ENCODE data around the gene C16orf78. TPM values are rescaled to one million over a fixed set of nuclear protein-coding genes. Genes with fewer than 3 reads are reported as not detected.

Gene C16orf78
- total and polyA plus RNA-seq, 2 donors (not counting 1 experiment from before 2014, with no cell fraction given): not detected

DNA sequence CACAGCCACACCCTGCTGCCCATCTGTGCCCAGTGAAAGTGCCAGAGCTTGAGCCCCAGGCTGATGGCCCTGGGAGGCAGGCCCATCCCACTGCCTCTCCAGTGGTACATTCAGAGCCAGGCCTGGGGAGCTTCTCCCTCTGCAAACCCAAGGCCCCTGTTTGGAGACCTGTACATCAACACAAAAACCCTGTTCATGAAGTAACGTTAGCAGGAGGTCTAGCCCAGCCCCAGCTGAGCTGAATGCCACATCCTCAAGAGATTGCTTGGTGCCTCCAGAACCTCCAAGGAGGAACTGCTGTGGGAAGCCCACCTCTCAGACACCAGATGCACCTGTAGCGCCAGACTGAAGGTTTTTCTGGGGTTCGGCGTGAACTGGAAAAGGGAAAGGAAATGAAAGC is 31.5 kb downstream of the C16orf78 start:
- H3K27ac ChIP-seq (ENCODE audit: low read length in 2 of 2): no peak overlapping the region
- no peak for DNase-seq
- no peak overlapping the region for H3K4me2 ChIP-seq (replicated peaks; ENCODE audit: low read depth, low read length, poor library complexity, severe bottlenecking)
- peaks cover 3% of the 10 kb centered on the region for H3K9me3 Mint-ChIP-seq (ENCODE audit: insufficient read depth)
- no peak overlapping the region for H3K4me3 ChIP-seq (ENCODE audit: control extremely low read depth in 1 of 5, extremely low read depth in 1 of 5, insufficient read depth in 1 of 5, low read depth in 2 of 5, low read length in 4 of 5)
- TF ChIP-seq, protein P1, sequence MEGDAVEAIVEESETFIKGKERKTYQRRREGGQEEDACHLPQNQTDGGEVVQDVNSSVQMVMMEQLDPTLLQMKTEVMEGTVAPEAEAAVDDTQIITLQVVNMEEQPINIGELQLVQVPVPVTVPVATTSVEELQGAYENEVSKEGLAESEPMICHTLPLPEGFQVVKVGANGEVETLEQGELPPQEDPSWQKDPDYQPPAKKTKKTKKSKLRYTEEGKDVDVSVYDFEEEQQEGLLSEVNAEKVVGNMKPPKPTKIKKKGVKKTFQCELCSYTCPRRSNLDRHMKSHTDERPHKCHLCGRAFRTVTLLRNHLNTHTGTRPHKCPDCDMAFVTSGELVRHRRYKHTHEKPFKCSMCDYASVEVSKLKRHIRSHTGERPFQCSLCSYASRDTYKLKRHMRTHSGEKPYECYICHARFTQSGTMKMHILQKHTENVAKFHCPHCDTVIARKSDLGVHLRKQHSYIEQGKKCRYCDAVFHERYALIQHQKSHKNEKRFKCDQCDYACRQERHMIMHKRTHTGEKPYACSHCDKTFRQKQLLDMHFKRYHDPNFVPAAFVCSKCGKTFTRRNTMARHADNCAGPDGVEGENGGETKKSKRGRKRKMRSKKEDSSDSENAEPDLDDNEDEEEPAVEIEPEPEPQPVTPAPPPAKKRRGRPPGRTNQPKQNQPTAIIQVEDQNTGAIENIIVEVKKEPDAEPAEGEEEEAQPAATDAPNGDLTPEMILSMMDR (IDR thresholded peaks at IDR 0.05): no peak
- TF ChIP-seq EZH2 (IDR thresholded peaks at IDR 0.05; ENCODE audit: borderline replicate concordance, insufficient read depth, low read depth, low read length, poor library complexity, severe bottlenecking): no peak
- peaks cover under 1 to 12% of the 10 kb centered on the region in 2 donors for H3K4me1 ChIP-seq (ENCODE audit: control insufficient read depth in 2 of 2, insufficient read depth in 2 of 2, low read length in 2 of 2)
- H3K27me3 Mint-ChIP-seq: peaks cover 29% of the 10 kb centered on the region
- no peaks in the 10 kb centered on the region for H4K20me1 ChIP-seq (ENCODE audit: control insufficient read depth, insufficient read depth, low read length, poor library complexity, severe bottlenecking)
- H3K27ac Mint-ChIP-seq: no peak overlapping the region
- H3K9me3 ChIP-seq (ENCODE audit: control extremely low read depth in 1 of 3, control insufficient read depth in 2 of 3, insufficient read depth in 1 of 3, low read length in 2 of 3): peaks cover 0 to 8% (median 4%) of the 10 kb centered on the region in 3 donors
- H3K79me2 ChIP-seq (ENCODE audit: control insufficient read depth, insufficient read depth, low read length): no peaks in the 10 kb centered on the region
- H3K27me3 ChIP-seq (replicated peaks in 1 of 4; ENCODE audit: control extremely low read depth in 1 of 4, control insufficient read depth in 3 of 4, insufficient read depth in 4 of 4, low read length in 3 of 4): peaks cover 0 to 10% (median 0%) of the 10 kb centered on the region in 4 experiments
- no peaks in the 10 kb centered on the region for H3K36me3 ChIP-seq (replicated peaks in 1 of 2; ENCODE audit: control extremely low read depth in 1 of 2, control insufficient read depth in 1 of 2, extremely low read depth in 1 of 2, insufficient read depth in 2 of 2, low read length in 1 of 2)
- H3K4me3 Mint-ChIP-seq: no peak overlapping the region
- ChIA-PET CTCF (no interaction called here), POLR2A (no interaction called here)
- H3K9ac ChIP-seq (ENCODE audit: low read length): no peak overlapping the region
- ATAC-seq (ENCODE audit: low read depth): no peak
- intact Hi-C loops (cut with micrococcal nuclease): no loop called here
- peaks cover 6% of the 10 kb centered on the region for H3K4me1 Mint-ChIP-seq
- no peak overlapping the region for H2AFZ ChIP-seq (ENCODE audit: insufficient read depth, low read depth, low read length, poor library complexity, severe bottlenecking)
- WGBS (ENCODE audit: insufficient coverage): 72% methylated on average over 4 of the region's 4 CpGs

DNA sequence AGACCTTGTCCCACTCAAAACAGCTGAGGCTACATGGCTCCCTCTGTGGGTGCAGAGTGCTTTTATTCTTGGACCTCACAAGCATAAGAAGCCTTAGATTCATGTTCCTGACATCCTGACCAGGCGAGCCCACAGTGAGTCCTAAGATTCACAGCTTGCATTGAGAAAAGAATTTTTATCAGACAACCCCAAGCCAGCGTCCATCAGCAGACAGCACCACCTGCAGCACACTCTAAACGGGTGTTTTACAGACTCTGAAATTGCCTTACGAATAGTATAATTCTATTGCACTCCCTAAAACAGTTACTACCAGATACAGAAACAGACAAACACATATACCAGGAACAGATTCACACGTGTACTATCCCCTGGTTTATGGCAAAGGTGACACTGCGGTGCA is 31.9 kb downstream of the C16orf78 start:
- peaks cover 0 to 9% of the 10 kb centered on the region in 2 donors for H3K4me1 ChIP-seq (ENCODE audit: control insufficient read depth in 2 of 2, insufficient read depth in 2 of 2, low read length in 2 of 2)
- no peak overlapping the region for H3K27ac Mint-ChIP-seq
- no peaks in the 10 kb centered on the region for H3K79me2 ChIP-seq (ENCODE audit: control insufficient read depth, insufficient read depth, low read length)
- ChIA-PET CTCF (no interaction called here), POLR2A (no interaction called here)
- H3K4me3 ChIP-seq (ENCODE audit: control extremely low read depth in 1 of 5, extremely low read depth in 1 of 5, insufficient read depth in 1 of 5, low read depth in 2 of 5, low read length in 4 of 5): no peak overlapping the region
- no peak overlapping the region for H3K27ac ChIP-seq (ENCODE audit: low read length in 2 of 2)
- peaks cover 4% of the 10 kb centered on the region for H3K4me1 Mint-ChIP-seq
- no peaks in the 10 kb centered on the region for H4K20me1 ChIP-seq (ENCODE audit: control insufficient read depth, insufficient read depth, low read length, poor library complexity, severe bottlenecking)
- peaks cover 0 to 10% (median 0%) of the 10 kb centered on the region in 4 experiments for H3K27me3 ChIP-seq (replicated peaks in 1 of 4; ENCODE audit: control extremely low read depth in 1 of 4, control insufficient read depth in 3 of 4, insufficient read depth in 4 of 4, low read length in 3 of 4)
- peaks cover 33% of the 10 kb centered on the region for H3K27me3 Mint-ChIP-seq
- 67% methylated on average over 2 of the region's 6 CpGs for WGBS (ENCODE audit: insufficient coverage)
- H3K9ac ChIP-seq (ENCODE audit: low read length): no peak overlapping the region
- ATAC-seq (ENCODE audit: low read depth): no peak
- TF ChIP-seq, protein P1 (IDR thresholded peaks at IDR 0.05): no peak
- TF ChIP-seq EZH2 (IDR thresholded peaks at IDR 0.05; ENCODE audit: borderline replicate concordance, insufficient read depth, low read depth, low read length, poor library complexity, severe bottlenecking): no peak
- H2AFZ ChIP-seq (ENCODE audit: insufficient read depth, low read depth, low read length, poor library complexity, severe bottlenecking): no peak overlapping the region
- H3K36me3 ChIP-seq (replicated peaks in 1 of 2; ENCODE audit: control extremely low read depth in 1 of 2, control insufficient read depth in 1 of 2, extremely low read depth in 1 of 2, insufficient read depth in 2 of 2, low read length in 1 of 2): no peaks in the 10 kb centered on the region
- no peak overlapping the region for H3K4me3 Mint-ChIP-seq
- peaks cover 0 to 12% (median 4%) of the 10 kb centered on the region in 3 donors for H3K9me3 ChIP-seq (ENCODE audit: control extremely low read depth in 1 of 3, control insufficient read depth in 2 of 3, insufficient read depth in 1 of 3, low read length in 2 of 3)
- peaks cover 3% of the 10 kb centered on the region for H3K9me3 Mint-ChIP-seq (ENCODE audit: insufficient read depth)
- no peak for DNase-seq
- H3K4me2 ChIP-seq (replicated peaks; ENCODE audit: low read depth, low read length, poor library complexity, severe bottlenecking): no peak overlapping the region
- intact Hi-C loops (cut with micrococcal nuclease): no loop called here

Data from B cell (primary cell).